Motor neuron (in vitro differentiated cells): ENCODE data around the gene TASP1. TPM values are rescaled to one million over a fixed set of nuclear protein-coding genes. Genes with fewer than 3 reads are reported as not detected.

Experiments used
- ATAC-seq, 8 experiments: fragments of 200-7000 bp; cut with Tn5 transposase; replicated peaks in 6 of 8; 2 replicates each; pipeline ENCODE4 v1.8.0; 2021; ENCODE audit warnings: mild to moderate bottlenecking in 8 of 8, moderate library complexity in 8 of 8
- H3K27ac ChIP-seq, 2 donors: fragments of 250-450 bp; sonication (Bioruptor Pico); 2 replicates each; pipeline ENCODE4 v1.9.0; 2021; ENCODE audit warnings: antibody characterized with exemption in 2 of 2, mild to moderate bottlenecking in 2 of 2, moderate library complexity in 1 of 2
- H3K4me1 ChIP-seq, 2 donors: fragments of 250-450 bp; sonication (Bioruptor Pico); replicated peaks in 1 of 2; 2 replicates each; pipeline ENCODE4 v1.6.1; 2021; ENCODE audit warnings: antibody characterized with exemption in 2 of 2, mild to moderate bottlenecking in 2 of 2, moderate library complexity in 1 of 2
- H3K4me3 ChIP-seq, 5 donors: fragments of 250-450 bp; sonication (Bioruptor Pico); 2 replicates each; pipeline ENCODE4 v1.9.0; 2021; ENCODE audit warnings: antibody characterized with exemption in 5 of 5, mild to moderate bottlenecking in 5 of 5, moderate library complexity in 4 of 5
- WGBS, 10 experiments: fragments of 450-650 bp; shearing (Covaris generic); methylation state at CpG; one replicate each; pipeline ENCODE4 v1.0.0; 2022; 5-methylcytosine and 5-hydroxymethylcytosine counted together
- in situ Hi-C, 9 experiments: fragments of 400-800 bp; cut with MboI; loops; one replicate each; pipeline ENCODE4 v1.15.0; 2021; ENCODE audit warnings: low sequenced_read_pairs in 9 of 9, low pct_unique_long_range_greater_than_20kb in 2 of 9; ENCODE audit not compliant: unreplicated experiment in 9 of 9
- total RNA-seq, 8 experiments: library from RNA; unstranded; fragments of 300-600 nt; gene quantifications; 2 replicates each; pipeline versions ENCODE4 v1.2.3 to v1.2.4, GENCODE V29; 2022

Gene TASP1
- total RNA-seq, 8 experiments from 2014 or later: 8.7 to 17.4 (median 13.8) TPM

GRCh38 chr20:13458860-13459451, 179.8 kb downstream of the TASP1 start:
- in situ Hi-C loops: no loop called here
- Histone ChIP-seq H3K27ac (no peak overlapping the region), H3K4me1 (peaks cover 4% of the 10 kb centered on the region in 2 donors), H3K4me3 (no peak overlapping the region)
- peak in 3 of 8 experiments; percentile 37 to 56 (median 54) for ATAC-seq
- WGBS, 10 experiments: 67 to 100% (median 100%) methylated on average over 1 to 3 of the region's 3 CpGs; no CpG with 5 or more reads in 3 of the 10 experiments

GRCh38 chr20:13457487-13457886, 181.2 kb downstream of the TASP1 start:
- in situ Hi-C loops: no loop called here
- Histone ChIP-seq H3K4me1 (peaks cover 4% of the 10 kb centered on the region in 2 donors), H3K27ac (no peak overlapping the region), H3K4me3 (no peak overlapping the region)
- 50 to 100% (median 100%) methylated on average over 1 of the region's 1 CpG; no CpG with 5 or more reads in 2 of the 10 experiments for WGBS, 10 experiments
- ATAC-seq: no peak

- Histone ChIP-seq H3K4me1 (no peaks in the 10 kb centered on the region), H3K4me3 (no peak overlapping the region), H3K27ac (no peak overlapping the region)
- 50 to 100% (median 92%) methylated on average over 2 to 3 of the region's 3 CpGs; no CpG with 5 or more reads in 3 of the 10 experiments for WGBS, 10 experiments
- ATAC-seq: peak in 2 of 8 experiments; percentile 15 to 26
- in situ Hi-C loops: no loop called here
Observed at GRCh38 chr20:13455713-13456112, 183.0 kb downstream of the TASP1 start.

- H3K27ac ChIP-seq: no peak overlapping the region
- no peak overlapping the region for H3K4me3 ChIP-seq
- 80 to 100% (median 100%) methylated on average over 1 to 2 of the region's 2 CpGs; no CpG with 5 or more reads in 3 of the 10 experiments for WGBS, 10 experiments
- in situ Hi-C loops: no loop called here
- H3K4me1 ChIP-seq: no peaks in the 10 kb centered on the region
- ATAC-seq: no peak
Observed at GRCh38 chr20:13453367-13453766, 185.4 kb downstream of the TASP1 start.

GRCh38 chr20:13452470-13453124, 186.1 kb downstream of the TASP1 start:
- Histone ChIP-seq H3K27ac (no peak overlapping the region), H3K4me1 (no peaks in the 10 kb centered on the region), H3K4me3 (no peak overlapping the region)
- in situ Hi-C loops: no loop called here
- 0 to 100% (median 80%) methylated on average over 1 to 3 of the region's 3 CpGs; no CpG with 5 or more reads in 1 of the 10 experiments for WGBS, 10 experiments
- ATAC-seq: no peak

- WGBS, 10 experiments: 0 to 100% (median 93%) methylated on average over 1 to 3 of the region's 3 CpGs; no CpG with 5 or more reads in 1 of the 10 experiments
Observed at GRCh38 chr20:13449868-13450434, 188.8 kb downstream of the TASP1 start.

GRCh38 chr20:13447385-13448180, 191.1 kb downstream of the TASP1 start:
- Histone ChIP-seq H3K4me3 (no peak overlapping the region), H3K4me1 (no peaks in the 10 kb centered on the region), H3K27ac (no peak overlapping the region)
- in situ Hi-C loops: no loop called here
- ATAC-seq: no peak

More at GRCh38 chr20:13449868-13450434, 188.8 kb downstream of the TASP1 start:
- in situ Hi-C loops: no loop called here
- Histone ChIP-seq H3K27ac (no peak overlapping the region), H3K4me1 (no peaks in the 10 kb centered on the region), H3K4me3 (no peak overlapping the region)
- ATAC-seq: peak in 3 of 8 experiments; percentile 72 to 79 (median 74)

- Histone ChIP-seq H3K4me3 (no peak overlapping the region), H3K4me1 (no peaks in the 10 kb centered on the region), H3K27ac (no peak overlapping the region)
- in situ Hi-C loops: no loop called here
- 20 to 100% (median 88%) methylated on average over 1 to 2 of the region's 2 CpGs; no CpG with 5 or more reads in 1 of the 10 experiments for WGBS, 10 experiments
- ATAC-seq: no peak
Observed at GRCh38 chr20:13443690-13444089, 195.0 kb downstream of the TASP1 start.

GRCh38 chr20:13442986-13443385, 195.7 kb downstream of the TASP1 start:
- ATAC-seq: no peak
- H3K4me3 ChIP-seq: no peak overlapping the region
- in situ Hi-C loops: no loop called here
- no peaks in the 10 kb centered on the region for H3K4me1 ChIP-seq
- 86 to 100% (median 100%) methylated on average over 1 of the region's 1 CpG; no CpG with 5 or more reads in 2 of the 10 experiments for WGBS, 10 experiments
- no peak overlapping the region for H3K27ac ChIP-seq

- Histone ChIP-seq H3K4me1 (no peaks in the 10 kb centered on the region), H3K27ac (no peak overlapping the region), H3K4me3 (no peak overlapping the region)
- no peak for ATAC-seq
- in situ Hi-C loops: no loop called here
Observed at GRCh38 chr20:13441388-13441787, 197.3 kb downstream of the TASP1 start.

- no peak for ATAC-seq
- WGBS, 10 experiments: 10 to 94% (median 80%) methylated on average over 1 to 7 of the region's 7 CpGs; no CpG with 5 or more reads in 1 of the 10 experiments
Observed at GRCh38 chr20:13436530-13436929, 202.2 kb downstream of the TASP1 start.

GRCh38 chr20:13432126-13432525, 206.6 kb downstream of the TASP1 start:
- in situ Hi-C loops: no loop called here
- H3K4me3 ChIP-seq: no peak overlapping the region
- ATAC-seq: no peak

More at GRCh38 chr20:13436530-13436929, 202.2 kb downstream of the TASP1 start:
- no peak overlapping the region for H3K4me3 ChIP-seq
- H3K27ac ChIP-seq: no peak overlapping the region
- in situ Hi-C loops: no loop called here
- H3K4me1 ChIP-seq: no peaks in the 10 kb centered on the region

More at GRCh38 chr20:13432126-13432525, 206.6 kb downstream of the TASP1 start:
- WGBS, 10 experiments: 71 to 100% (median 86%) methylated on average over 1 of the region's 1 CpG; no CpG with 5 or more reads in 3 of the 10 experiments
- Histone ChIP-seq H3K27ac (no peak overlapping the region), H3K4me1 (no peaks in the 10 kb centered on the region)
